ENCODE results near the gene KCNE3.

The KCNE3 gene

DNA sequence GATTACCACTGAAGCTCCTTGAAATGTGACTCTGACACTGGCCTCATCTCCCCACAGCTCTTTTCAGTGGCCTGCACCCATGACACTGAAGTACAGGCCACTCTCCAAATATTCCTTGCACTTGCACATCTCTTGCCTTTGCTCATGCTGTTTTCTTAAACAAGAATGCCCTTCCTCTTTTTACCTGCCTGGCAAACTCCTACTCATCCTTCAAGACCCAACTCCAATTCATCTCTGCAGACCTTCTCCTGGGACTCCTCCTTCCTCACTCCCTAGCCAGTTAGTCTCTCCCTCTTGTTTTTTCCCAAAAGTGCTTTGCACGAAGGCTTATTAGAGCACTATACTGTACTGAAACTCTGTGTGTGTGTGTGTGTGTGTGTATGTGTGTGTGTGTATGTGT, 2.6 kb downstream of the KCNE3 start:
- TF ChIP-seq, protein P1, sequence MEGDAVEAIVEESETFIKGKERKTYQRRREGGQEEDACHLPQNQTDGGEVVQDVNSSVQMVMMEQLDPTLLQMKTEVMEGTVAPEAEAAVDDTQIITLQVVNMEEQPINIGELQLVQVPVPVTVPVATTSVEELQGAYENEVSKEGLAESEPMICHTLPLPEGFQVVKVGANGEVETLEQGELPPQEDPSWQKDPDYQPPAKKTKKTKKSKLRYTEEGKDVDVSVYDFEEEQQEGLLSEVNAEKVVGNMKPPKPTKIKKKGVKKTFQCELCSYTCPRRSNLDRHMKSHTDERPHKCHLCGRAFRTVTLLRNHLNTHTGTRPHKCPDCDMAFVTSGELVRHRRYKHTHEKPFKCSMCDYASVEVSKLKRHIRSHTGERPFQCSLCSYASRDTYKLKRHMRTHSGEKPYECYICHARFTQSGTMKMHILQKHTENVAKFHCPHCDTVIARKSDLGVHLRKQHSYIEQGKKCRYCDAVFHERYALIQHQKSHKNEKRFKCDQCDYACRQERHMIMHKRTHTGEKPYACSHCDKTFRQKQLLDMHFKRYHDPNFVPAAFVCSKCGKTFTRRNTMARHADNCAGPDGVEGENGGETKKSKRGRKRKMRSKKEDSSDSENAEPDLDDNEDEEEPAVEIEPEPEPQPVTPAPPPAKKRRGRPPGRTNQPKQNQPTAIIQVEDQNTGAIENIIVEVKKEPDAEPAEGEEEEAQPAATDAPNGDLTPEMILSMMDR (IDR thresholded peaks at IDR 0.05; ENCODE audit: low read depth, low read length, missing control alignments): no peak
- no peak overlapping the region for H3K4me3 ChIP-seq (ENCODE audit: low read depth, low read length)
- no peak for DNase-seq (ENCODE audit: low read depth)

DNA sequence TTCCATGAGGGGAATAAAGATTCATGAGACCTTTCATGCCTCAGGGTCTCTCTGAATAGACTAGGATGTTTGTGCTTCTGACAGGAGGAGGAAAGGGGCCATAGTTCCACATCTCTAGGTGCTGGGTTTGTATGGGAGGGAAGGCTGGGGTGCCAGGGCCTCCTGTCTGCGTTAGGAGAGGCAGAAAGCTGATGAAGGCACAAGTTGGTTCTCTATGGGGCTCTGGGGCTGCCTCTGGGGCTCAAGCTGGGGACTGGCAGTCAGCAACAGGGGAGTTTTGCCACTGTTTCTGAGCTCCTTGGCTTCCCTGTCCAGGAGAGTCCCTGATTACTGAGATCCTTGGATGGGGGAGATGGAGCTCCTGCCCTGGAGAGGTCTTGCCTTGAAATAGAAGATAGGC, 4.1 kb downstream of the KCNE3 start:
- DNase-seq (ENCODE audit: low read depth): no peak
- TF ChIP-seq, protein P1 (IDR thresholded peaks at IDR 0.05; ENCODE audit: low read depth, low read length, missing control alignments): no peak

DNA sequence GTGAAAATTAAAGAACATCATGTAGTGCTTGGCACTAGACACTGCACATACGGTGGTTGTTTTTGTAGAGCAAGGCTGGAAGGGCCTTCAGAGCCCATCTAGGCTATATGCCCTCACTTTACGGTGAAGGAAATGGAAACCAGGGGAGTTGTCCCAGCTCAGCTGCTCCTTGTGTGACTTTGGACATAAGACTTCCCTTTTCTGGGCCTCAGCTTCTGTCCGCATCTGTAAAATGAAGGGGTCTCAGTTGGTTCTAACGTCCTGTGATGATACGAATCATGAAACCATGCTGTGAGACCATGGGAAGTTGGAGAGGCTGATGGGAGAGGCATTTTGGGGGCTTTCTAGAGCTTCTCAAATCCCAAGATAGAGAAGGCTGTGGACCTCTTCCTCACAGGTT, 4.7 kb downstream of the KCNE3 start:
- no peak overlapping the region for H3K4me3 ChIP-seq (ENCODE audit: low read depth, low read length)
- TF ChIP-seq, protein P1 (IDR thresholded peaks at IDR 0.05; ENCODE audit: low read depth, low read length, missing control alignments): no peak

More for the DNA sequence above, 4.1 kb downstream of the KCNE3 start:
- no peak overlapping the region for H3K4me3 ChIP-seq (ENCODE audit: low read depth, low read length)

DNA sequence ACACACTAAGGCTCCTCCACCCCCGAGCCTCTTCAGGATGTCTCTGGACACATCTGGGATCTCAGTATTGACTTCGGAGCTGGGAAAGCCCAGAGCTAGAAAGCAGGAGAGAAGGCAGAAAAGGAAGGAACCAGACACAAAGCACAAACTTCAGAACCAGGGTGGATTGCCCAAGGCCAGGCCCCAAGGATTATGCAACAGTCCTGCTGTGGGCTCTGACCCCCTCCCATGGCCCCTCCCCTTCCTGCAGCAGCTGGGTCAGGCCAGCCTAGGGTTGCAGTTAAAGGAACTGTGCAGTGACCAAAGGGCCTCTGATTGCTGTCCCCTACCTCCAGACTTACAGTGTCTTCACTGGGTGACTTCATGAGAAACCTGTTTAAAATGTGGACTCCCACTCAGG, 5.3 kb downstream of the KCNE3 start:
- no peak for DNase-seq (ENCODE audit: low read depth)
- TF ChIP-seq, protein P1 (IDR thresholded peaks at IDR 0.05; ENCODE audit: low read depth, low read length, missing control alignments): no peak
- no peak overlapping the region for H3K4me3 ChIP-seq (ENCODE audit: low read depth, low read length)

More for the DNA sequence above, 4.7 kb downstream of the KCNE3 start:
- no peak for DNase-seq (ENCODE audit: low read depth)

DNA sequence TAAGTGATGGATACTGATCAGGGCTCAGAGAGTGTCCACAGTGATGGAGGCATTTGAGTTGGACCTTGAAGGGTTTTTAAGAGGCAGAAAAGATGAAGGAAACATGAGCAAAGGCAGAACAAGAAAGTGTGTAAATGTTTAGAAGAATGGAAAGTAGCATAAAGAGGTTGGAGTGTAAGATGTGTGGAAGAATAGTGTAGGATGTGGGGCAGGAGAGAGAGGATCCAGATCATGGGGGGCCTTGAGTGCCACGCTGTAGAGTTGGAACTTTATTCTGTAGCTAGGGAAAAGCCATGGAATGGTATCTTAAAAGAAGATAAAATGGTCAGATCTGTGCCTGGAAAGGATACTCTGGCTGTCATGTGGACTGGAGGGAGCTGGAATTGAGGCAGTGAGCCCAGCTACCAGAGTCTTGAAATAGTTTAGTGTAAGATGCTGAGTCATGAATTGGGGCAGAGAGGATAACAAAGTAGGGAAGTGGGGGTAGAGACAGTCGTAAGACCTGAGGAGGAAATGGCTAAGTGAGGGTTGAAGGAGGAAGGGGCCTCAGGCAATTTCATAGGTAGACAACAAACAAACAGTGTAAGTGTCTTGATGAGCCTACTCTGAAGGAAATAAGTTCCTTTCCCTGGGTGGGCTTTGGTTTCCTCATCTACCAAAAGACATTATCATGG, 6.7 kb downstream of the KCNE3 start:
- no peak overlapping the region for H3K4me3 ChIP-seq (ENCODE audit: low read depth, low read length)
- DNase-seq (ENCODE audit: low read depth): no peak
- TF ChIP-seq, protein P1 (IDR thresholded peaks at IDR 0.05; ENCODE audit: low read depth, low read length, missing control alignments): no peak

DNA sequence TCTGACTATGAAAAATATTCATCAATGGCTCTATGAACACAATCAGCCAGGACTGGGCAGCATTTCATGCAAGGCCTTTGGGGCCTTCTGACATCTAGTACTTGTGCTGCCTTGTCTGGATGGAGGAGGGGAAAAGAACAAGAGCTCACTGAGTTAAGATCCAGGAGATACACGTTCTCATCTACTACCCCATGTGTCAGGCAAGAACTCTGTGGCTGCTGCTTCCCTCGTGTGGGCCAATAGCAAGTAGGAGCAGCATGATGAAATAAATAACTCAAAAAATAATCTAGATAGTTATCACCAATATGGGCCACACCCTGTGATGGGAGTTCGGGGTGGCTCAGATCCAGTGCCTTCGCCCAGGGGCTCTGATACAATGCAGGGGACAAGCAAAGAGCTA, 7.3 kb downstream of the KCNE3 start:
- TF ChIP-seq, protein P1 (IDR thresholded peaks at IDR 0.05; ENCODE audit: low read depth, low read length, missing control alignments): no peak
- DNase-seq (ENCODE audit: low read depth): no peak
- no peak overlapping the region for H3K4me3 ChIP-seq (ENCODE audit: low read depth, low read length)

DNA sequence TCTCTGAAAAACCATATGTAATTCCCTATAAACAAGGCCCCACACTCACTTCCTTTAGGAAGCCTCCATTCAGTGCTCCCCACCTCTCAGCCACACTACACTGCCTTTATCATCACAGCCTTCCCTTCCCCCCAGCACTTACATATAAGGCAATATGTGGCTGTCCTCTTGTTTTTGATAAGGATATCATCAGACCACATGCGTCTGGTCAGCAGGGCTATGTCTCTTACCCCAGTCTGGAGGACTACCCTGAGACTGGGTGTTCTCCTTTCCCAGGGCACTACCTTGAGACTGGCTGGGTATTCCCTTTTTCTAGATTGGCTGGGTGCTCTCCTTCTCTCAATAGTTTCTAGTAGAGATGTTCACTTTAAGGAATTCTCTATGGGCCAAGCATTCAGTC, 7.8 kb downstream of the KCNE3 start:
- TF ChIP-seq, protein P1 (IDR thresholded peaks at IDR 0.05; ENCODE audit: low read depth, low read length, missing control alignments): no peak
- no peak overlapping the region for H3K4me3 ChIP-seq (ENCODE audit: low read depth, low read length)
- no peak for DNase-seq (ENCODE audit: low read depth)

Data from GM12864 (cell line).